Astrocyte (in vitro differentiated cells and primary cell): ENCODE results near the gene IGLON5. TPM values are rescaled to one million over a fixed set of nuclear protein-coding genes. Genes with fewer than 3 reads are reported as not detected.

Experiments used
- DNase-seq: peaks from one replicate; pipeline ENCODE4 v3.0.0-alpha.2; 2010; ENCODE audit warnings: low read depth
- FAIRE-seq: peaks from 2 replicates; lab custom pipeline; 2011; peaks lifted over from hg19 to GRCh38; lab: Jason Lieb, UNC
- H2AFZ ChIP-seq: 2 replicates; pipeline ENCODE4 v1.6.0; 2012; ENCODE audit warnings: low read depth, low read length, inconsistent platforms
- H3K27ac ChIP-seq: 2 replicates; pipeline ENCODE4 v1.5.1; 2011; ENCODE audit warnings: low read depth, low read length, inconsistent platforms
- H3K27me3 ChIP-seq: 2 replicates; pipeline ENCODE4 v1.6.0; 2011; ENCODE audit warnings: low read length, inconsistent platforms; ENCODE audit not compliant: insufficient read depth
- H3K36me3 ChIP-seq: 2 replicates; pipeline ENCODE4 v1.5.1; 2011; ENCODE audit warnings: low read length, inconsistent platforms; ENCODE audit not compliant: insufficient read depth
- H3K4me1 ChIP-seq: 2 replicates; pipeline ENCODE4 v1.5.1; 2011; ENCODE audit warnings: low read length, inconsistent platforms; ENCODE audit not compliant: insufficient read depth
- H3K4me2 ChIP-seq: 2 replicates; pipeline ENCODE4 v1.6.0; 2012; ENCODE audit warnings: low read length, inconsistent platforms
- H3K4me3 ChIP-seq: 2 replicates; pipeline ENCODE4 v1.5.1; 2011; ENCODE audit warnings: low read depth, mild to moderate bottlenecking, low read length, inconsistent platforms; ENCODE audit not compliant: insufficient read depth
- H3K79me2 ChIP-seq: 2 replicates; pipeline ENCODE4 v1.6.0; 2012; ENCODE audit warnings: mild to moderate bottlenecking, low read length, inconsistent platforms; ENCODE audit not compliant: insufficient read depth
- H3K9ac ChIP-seq: 2 replicates; pipeline ENCODE4 v1.6.0; 2012; ENCODE audit warnings: mild to moderate bottlenecking, low read length, inconsistent platforms
- H3K9me3 ChIP-seq: 2 replicates; pipeline ENCODE4 v1.5.1; 2012; ENCODE audit warnings: low read depth, mild to moderate bottlenecking, low read length, inconsistent platforms; ENCODE audit not compliant: insufficient read depth
- H4K20me1 ChIP-seq: 2 replicates; pipeline ENCODE4 v1.6.0; 2012; ENCODE audit warnings: low read length, inconsistent platforms; ENCODE audit not compliant: insufficient read depth
- H3K27ac Mint-ChIP-seq: one replicate; pipeline ENCODE4 v1.8.0; 2021; ENCODE audit warnings: mild to moderate bottlenecking, mixed read lengths; ENCODE audit not compliant: unreplicated experiment
- H3K27me3 Mint-ChIP-seq: one replicate; pipeline ENCODE4 v1.8.0; 2021; ENCODE audit warnings: low read depth, mixed read lengths; ENCODE audit not compliant: unreplicated experiment
- H3K36me3 Mint-ChIP-seq: one replicate; pipeline ENCODE4 v1.8.0; 2021; ENCODE audit warnings: low read depth, mixed read lengths; ENCODE audit not compliant: unreplicated experiment
- H3K4me1 Mint-ChIP-seq: one replicate; pipeline ENCODE4 v1.8.0; 2021; ENCODE audit warnings: low read depth, mixed read lengths; ENCODE audit not compliant: unreplicated experiment
- H3K4me3 Mint-ChIP-seq: one replicate; pipeline ENCODE4 v1.8.0; 2021; ENCODE audit warnings: mild to moderate bottlenecking, moderate library complexity, mixed read lengths; ENCODE audit not compliant: unreplicated experiment
- H3K9me3 Mint-ChIP-seq: one replicate; pipeline ENCODE4 v1.8.0; 2021; ENCODE audit warnings: mild to moderate bottlenecking, mixed read lengths; ENCODE audit not compliant: unreplicated experiment
- CTCF ChIP-seq: IDR thresholded peaks from 2 replicates; pipeline ENCODE4 v1.5.1; 2011; ENCODE audit warnings: low read depth, mild to moderate bottlenecking, inconsistent platforms, low read length, moderate library complexity; ENCODE audit not compliant: insufficient read depth
- EZH2 ChIP-seq: IDR thresholded peaks from 2 replicates; pipeline ENCODE4 v1.6.1; 2012; ENCODE audit warnings: mild to moderate bottlenecking, low read length, inconsistent platforms; ENCODE audit not compliant: insufficient read depth
- total RNA-seq: library from RNA; stranded (reverse); gene quantifications from 2 replicates; pipeline ENCODE4 v1.2.1, GENCODE V29; 2021

IGLON5 gene
- total RNA-seq, 1 donor from 2014 or later: 5.4 TPM

GRCh38 chr19:51339313-51339686 lies 27.9 kb downstream of the IGLON5 start:
- Histone ChIP-seq H3K4me1 (peaks cover 3% of the 10 kb centered on the region), H3K4me2 (peak overlapping the region; percentile 83), H3K4me3 (peak overlapping the region; percentile 54), H2AFZ (peak overlapping the region; percentile 54), H3K9ac (no peak overlapping the region), H4K20me1 (no peaks in the 10 kb centered on the region), H3K9me3 (no peaks in the 10 kb centered on the region), H3K79me2 (no peaks in the 10 kb centered on the region), H3K27me3 (no peaks in the 10 kb centered on the region), H3K27ac (no peak overlapping the region), H3K36me3 (no peaks in the 10 kb centered on the region)
- Mint-ChIP-seq H3K4me1 (no peaks in the 10 kb centered on the region), H3K36me3 (peaks cover 7% of the 10 kb centered on the region), H3K4me3 (peak overlapping the region; percentile 94), H3K27me3 (peaks cover 15% of the 10 kb centered on the region), H3K27ac (peak overlapping the region; percentile 78), H3K9me3 (no peaks in the 10 kb centered on the region)
- TF ChIP-seq EZH2 (no peak), CTCF (no peak)
- DNase-seq (no peak), FAIRE-seq (no peak)

DNA sequence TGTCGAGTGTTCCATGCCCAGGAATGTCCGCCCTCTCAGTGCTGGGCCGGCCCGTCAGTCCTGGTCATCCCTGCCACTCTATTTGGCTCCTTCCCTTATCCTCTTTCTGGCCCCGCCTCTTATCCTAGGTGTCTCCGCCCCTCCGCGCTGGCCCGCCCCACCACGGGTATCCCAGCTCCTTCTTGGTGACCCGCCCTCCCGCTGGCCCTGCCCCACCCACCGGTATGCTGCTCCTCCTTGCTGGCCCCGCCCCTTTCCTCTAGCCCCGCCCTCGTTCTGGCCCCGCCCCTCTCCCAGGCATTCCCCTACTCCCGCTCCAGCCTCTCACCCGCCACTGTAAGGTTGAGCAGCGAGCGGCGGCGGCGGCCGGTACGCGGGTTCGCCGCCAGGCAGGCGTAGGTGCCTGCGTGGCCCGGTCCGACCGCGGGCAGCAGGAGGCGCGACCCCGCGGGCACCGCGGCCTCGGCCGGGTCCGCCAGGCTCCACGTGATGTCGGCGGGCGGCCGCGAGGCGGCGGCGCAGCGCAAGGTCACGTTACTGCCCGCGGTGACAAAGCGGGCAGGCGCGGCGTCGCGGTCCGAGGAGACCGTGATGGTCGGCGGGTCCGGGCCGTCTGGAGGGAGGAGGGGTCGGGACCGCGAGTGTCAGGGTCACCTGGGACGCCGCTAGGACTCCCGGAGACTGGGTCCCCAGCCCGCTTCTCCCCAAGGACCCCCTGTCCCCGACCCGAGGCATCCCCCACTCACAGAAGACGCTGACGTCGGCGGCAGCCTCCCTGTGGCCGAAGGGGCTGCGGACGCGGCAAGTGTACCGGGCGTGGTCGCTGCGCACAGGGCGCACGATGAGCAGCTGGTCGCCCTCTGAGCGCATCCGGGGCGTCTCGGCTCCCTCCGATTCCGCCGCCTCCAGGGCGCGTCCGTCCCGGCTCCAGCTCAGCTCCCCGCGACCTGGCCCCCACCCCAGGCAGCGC lies 28.5 kb downstream of the IGLON5 start:
- H3K27me3 Mint-ChIP-seq: peaks cover 17% of the 10 kb centered on the region
- peaks cover 8% of the 10 kb centered on the region for H3K36me3 Mint-ChIP-seq
- FAIRE-seq (no peak), DNase-seq (peak; percentile 86)
- TF ChIP-seq CTCF: no peak
- TF ChIP-seq EZH2: peak; percentile 30
- no peaks in the 10 kb centered on the region for H3K27me3 ChIP-seq
- peak overlapping the region; percentile 57 for H3K9ac ChIP-seq
- no peaks in the 10 kb centered on the region for H3K79me2 ChIP-seq
- peak overlapping the region; percentile 54 for H3K4me3 ChIP-seq
- H3K4me1 ChIP-seq: peaks cover 3% of the 10 kb centered on the region
- H3K9me3 Mint-ChIP-seq: no peaks in the 10 kb centered on the region
- H3K4me1 Mint-ChIP-seq: no peaks in the 10 kb centered on the region
- H4K20me1 ChIP-seq: no peaks in the 10 kb centered on the region
- H3K27ac Mint-ChIP-seq: peak overlapping the region; percentile 78
- no peaks in the 10 kb centered on the region for H3K36me3 ChIP-seq
- H2AFZ ChIP-seq: peak overlapping the region; percentile 80
- no peak overlapping the region for H3K27ac ChIP-seq
- peak overlapping the region; percentile 83 for H3K4me2 ChIP-seq
- no peaks in the 10 kb centered on the region for H3K9me3 ChIP-seq
- peak overlapping the region; percentile 94 for H3K4me3 Mint-ChIP-seq

DNA sequence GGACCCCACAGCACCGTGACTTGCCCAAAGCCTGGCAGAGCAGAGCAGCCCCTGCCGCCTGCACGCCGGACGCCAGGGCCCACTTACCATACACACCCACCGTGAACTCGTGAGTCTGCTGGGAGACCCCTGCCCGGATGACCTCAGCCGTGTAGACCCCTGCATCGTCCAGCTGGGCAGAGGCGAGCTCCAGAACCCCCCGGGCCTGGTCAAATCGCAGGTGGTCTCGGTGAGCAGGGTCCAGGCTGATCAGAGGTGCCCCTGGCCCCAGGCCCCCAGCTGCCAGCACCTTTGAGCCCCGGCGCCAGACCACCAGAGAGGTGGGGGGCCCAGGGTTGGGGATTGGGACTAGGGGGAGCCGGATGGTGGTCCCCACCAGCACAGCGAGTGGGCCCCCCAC lies 29.6 kb downstream of the IGLON5 start:
- Mint-ChIP-seq H3K36me3 (peaks cover 10% of the 10 kb centered on the region), H3K27ac (no peak overlapping the region), H3K4me3 (peak overlapping the region; percentile 69), H3K27me3 (peaks cover 17% of the 10 kb centered on the region), H3K4me1 (no peaks in the 10 kb centered on the region), H3K9me3 (no peaks in the 10 kb centered on the region)
- Histone ChIP-seq H3K27me3 (no peaks in the 10 kb centered on the region), H3K4me1 (peaks cover 3% of the 10 kb centered on the region), H3K9me3 (no peaks in the 10 kb centered on the region), H3K4me2 (no peak overlapping the region), H4K20me1 (no peaks in the 10 kb centered on the region), H2AFZ (no peak overlapping the region), H3K79me2 (no peaks in the 10 kb centered on the region), H3K9ac (no peak overlapping the region), H3K27ac (no peak overlapping the region), H3K36me3 (no peaks in the 10 kb centered on the region), H3K4me3 (no peak overlapping the region)
- TF ChIP-seq EZH2 (no peak), CTCF (no peak)
- no peak for DNase-seq
- FAIRE-seq: no peak
